HepG2 (cell line): Measurements from ENCODE around the gene FGF9. TPM values are rescaled to one million over a fixed set of nuclear protein-coding genes. Genes with fewer than 3 reads are reported as not detected.

ENCODE experiments used
- ATAC-seq: fragments of 200-7000 bp; cut with Tn5 transposase; 3 replicates; pipeline ENCODE4 v1.9.1; 2020; ENCODE audit warnings: mild to moderate bottlenecking, moderate library complexity
- BruUV-seq: library from RNA; stranded (reverse); fragments of 400-500 nt; replicated peaks from 2 replicates; lab custom pipeline; 2021; lab: Mats Ljungman, UMichigan
- CTCF ChIA-PET: fragments of 300-600 bp; formaldehyde crosslinking; extraction: SDS; loops from one replicate; lab custom pipeline; 2021; ENCODE audit warnings: low total read pairs, inconsistent platforms, low intra/inter-chr PET ratio; lab: Yijun Ruan, JAX
- POLR2A ChIA-PET: fragments of 350-600 bp; sonication (Branson Sonifier 250); formaldehyde crosslinking; loops from one replicate; lab custom pipeline; 2020; ENCODE audit warnings: antibody characterized with exemption, inconsistent platforms; lab: Yijun Ruan, JAX
- DNase-seq: peaks from one replicate; pipeline ENCODE4 v3.0.0-alpha.2; 2015; ENCODE audit warnings: low spot score
- FAIRE-seq: peaks from 3 replicates; lab custom pipeline; 2011; peaks lifted over from hg19 to GRCh38; lab: Jason Lieb, UNC
- H2AFZ ChIP-seq: one replicate; pipeline ENCODE4 v1.6.1; 2011; ENCODE audit warnings: low read length, inconsistent platforms
- H3K27ac ChIP-seq: fragments of 300-600 bp; 3 replicates; pipeline ENCODE4 v1.8.0; 2011; ENCODE audit warnings: mixed run types, mild to moderate bottlenecking, mixed read lengths, low read length, inconsistent platforms; ENCODE audit not compliant: insufficient read depth; ENCODE audit errors: extremely low read length
- H3K27me3 ChIP-seq, 2 experiments: fragments of 200-600 bp in 1 of 2; 2 replicates in 1 of 2; 3 replicates in 1 of 2; pipeline versions ENCODE4 v1.6.0 to v1.8.0; 2011; ENCODE audit warnings: low read length in 2 of 2, mild to moderate bottlenecking in 2 of 2, moderate library complexity in 2 of 2, inconsistent platforms in 1 of 2; ENCODE audit not compliant: insufficient read depth in 2 of 2, control insufficient read depth in 1 of 2
- H3K36me3 ChIP-seq, 2 experiments: fragments of 200-600 bp in 1 of 2; replicated peaks in 1 of 2; 2 replicates in 1 of 2; 3 replicates in 1 of 2; pipeline versions ENCODE4 v1.5.1 to v1.8.0; 2011; ENCODE audit warnings: low read length in 2 of 2, inconsistent platforms in 1 of 2; ENCODE audit not compliant: insufficient read depth in 2 of 2, control insufficient read depth in 1 of 2
- H3K4me1 ChIP-seq: 2 replicates; pipeline ENCODE4 v1.5.1; 2012; ENCODE audit warnings: low read length, inconsistent platforms; ENCODE audit not compliant: insufficient read depth
- H3K4me2 ChIP-seq: 2 replicates; pipeline ENCODE4 v1.6.0; 2011; ENCODE audit warnings: low read depth, low read length, inconsistent platforms
- H3K4me3 ChIP-seq, 3 experiments: fragments of 200-600 bp in 1 of 3; sonication (generic), shearing (Covaris generic) in 1 of 3; replicated peaks in 1 of 3; 2 replicates each; pipeline ENCODE4 v1.5.1; 2011 to 2016; ENCODE audit warnings: low read length in 3 of 3, inconsistent platforms in 2 of 3, low read depth in 2 of 3, mild to moderate bottlenecking in 2 of 3, control low read depth in 1 of 3, mixed read lengths in 1 of 3; ENCODE audit not compliant: insufficient read depth in 1 of 3
- H3K79me2 ChIP-seq: one replicate; pipeline ENCODE4 v1.6.1; 2011; ENCODE audit warnings: low read length, inconsistent platforms; ENCODE audit not compliant: insufficient read depth
- H3K9ac ChIP-seq: 2 replicates; pipeline ENCODE4 v1.6.0; 2011; ENCODE audit warnings: mild to moderate bottlenecking, low read depth, low read length, inconsistent platforms; ENCODE audit not compliant: insufficient read depth
- H3K9me3 ChIP-seq: 2 replicates; pipeline ENCODE4 v1.5.1; 2012; ENCODE audit warnings: mild to moderate bottlenecking, low read length
- H4K20me1 ChIP-seq: 2 replicates; pipeline ENCODE4 v1.6.0; 2011; ENCODE audit warnings: inconsistent platforms, mild to moderate bottlenecking, low read length, moderate library complexity; ENCODE audit not compliant: insufficient read depth
- CC2D1A ChIP-seq: sonication (generic); formaldehyde crosslinking; IDR thresholded peaks from 2 replicates; pipeline ENCODE4 v1.8.1; 2023; ENCODE audit warnings: mild to moderate bottlenecking, missing genetic modification reagents
- CEBPB ChIP-seq: IDR thresholded peaks from 2 replicates; pipeline ENCODE4 v1.6.1; 2011; ENCODE audit warnings: low read depth, low read length, improper control_type of control experiment, borderline replicate concordance
- MXI1 ChIP-seq: IDR thresholded peaks from 3 replicates; pipeline ENCODE4 v1.6.1; 2012; ENCODE audit warnings: low read depth, low read length, inconsistent platforms, borderline replicate concordance
- SRY ChIP-seq: sonication (generic); formaldehyde crosslinking; IDR thresholded peaks from 2 replicates; pipeline ENCODE4 v1.8.0; 2022; ENCODE audit warnings: mild to moderate bottlenecking, missing genetic modification reagents
- TCF12 ChIP-seq, 2 experiments: fragments of 450-650 bp in 1 of 2; sonication (generic) in 1 of 2; formaldehyde crosslinking in 1 of 2; IDR thresholded peaks; 2 replicates each; pipeline versions ENCODE4 v1.6.1 to v1.8.0; 2017 to 2022; ENCODE audit warnings: antibody characterized with exemption in 1 of 2, mild to moderate bottlenecking in 1 of 2, missing genetic modification reagents in 1 of 2, moderate library complexity in 1 of 2
- TOE1 ChIP-seq: sonication (generic); formaldehyde crosslinking; IDR thresholded peaks from 2 replicates; pipeline ENCODE4 v1.4.0; 2020; ENCODE audit warnings: mild to moderate bottlenecking, missing genetic modification reagents
- UBTF ChIP-seq: sonication (generic); formaldehyde crosslinking; IDR thresholded peaks from 2 replicates; pipeline ENCODE4 v1.4.0; 2020; ENCODE audit warnings: mild to moderate bottlenecking, missing genetic modification reagents
- ZMYM4 ChIP-seq: sonication (generic); formaldehyde crosslinking; IDR thresholded peaks from 2 replicates; pipeline ENCODE4 v1.8.1; 2023; ENCODE audit warnings: mild to moderate bottlenecking, missing genetic modification reagents
- ZNF17 ChIP-seq: sonication (generic); formaldehyde crosslinking; IDR thresholded peaks from 2 replicates; pipeline ENCODE4 v1.5.0; 2020; ENCODE audit warnings: mild to moderate bottlenecking, missing genetic modification reagents
- ZNF530 ChIP-seq: sonication (generic); formaldehyde crosslinking; IDR thresholded peaks from 2 replicates; pipeline ENCODE4 v1.5.0; 2020; ENCODE audit warnings: low read depth, mild to moderate bottlenecking, missing genetic modification reagents
- ZNF616 ChIP-seq: sonication (generic); formaldehyde crosslinking; IDR thresholded peaks from 2 replicates; pipeline ENCODE4 v1.5.0; 2020; ENCODE audit warnings: low read depth, mild to moderate bottlenecking, missing genetic modification reagents
- WGBS: methylation state at CpG from one replicate; pipeline ENCODE4 v1.1.6; 2017; ENCODE audit warnings: low lambda C conversion rate; 5-methylcytosine and 5-hydroxymethylcytosine counted together
- in situ Hi-C: cut with HindIII; loops from 2 replicates; pipeline ENCODE4 v1.10.0; 2017; ENCODE audit warnings: low pct_unique_long_range_greater_than_20kb; ENCODE audit not compliant: extremely low pct_ligation_motif_present
- intact Hi-C: fragments of 100-400 bp; cut with micrococcal nuclease; formaldehyde crosslinking; loops from one replicate; pipeline ENCODE4 v1.10.0; 2022; ENCODE audit not compliant: unreplicated experiment
- polyA plus RNA-seq, 8 experiments: library from polyadenylated mRNA; depleted of rRNA in 3 of 8; stranded (reverse) in 7 of 8; unstranded in 1 of 8; fragments of >200 nt; fragmentation: Illumina TruSeq in 4 of 8; extraction: Trizol in 4 of 8; gene quantifications; 2 replicates each; pipeline versions ENCODE4 v1.2.1 to v1.2.3, GENCODE V29; 2011 to 2016; ENCODE audit warnings: low read depth in 4 of 8, missing spikeins in 1 of 8, mixed read lengths in 1 of 8; ENCODE audit not compliant: insufficient read depth in 1 of 8
- total RNA-seq, 5 experiments: library from RNA; depleted of rRNA; stranded (reverse); fragments of >200 nt; fragmentation: Illumina TruSeq; extraction: Trizol; gene quantifications; 2 replicates each; pipeline ENCODE4 v1.2.3, GENCODE V29; 2016; ENCODE audit warnings: low read depth in 1 of 5
- TF ChIP-seq, protein P1 (sequence below): sonication (generic); formaldehyde crosslinking; IDR thresholded peaks from 2 replicates; pipeline ENCODE4 v1.5.1; 2020; ENCODE audit warnings: missing genetic modification reagents, mild to moderate bottlenecking, borderline replicate concordance

FGF9 gene
- total and polyA plus RNA-seq, 2 of the 13 experiments (the other 11 are each of a cell fraction or from before 2014, with no cell fraction given), result not detected

DNA sequence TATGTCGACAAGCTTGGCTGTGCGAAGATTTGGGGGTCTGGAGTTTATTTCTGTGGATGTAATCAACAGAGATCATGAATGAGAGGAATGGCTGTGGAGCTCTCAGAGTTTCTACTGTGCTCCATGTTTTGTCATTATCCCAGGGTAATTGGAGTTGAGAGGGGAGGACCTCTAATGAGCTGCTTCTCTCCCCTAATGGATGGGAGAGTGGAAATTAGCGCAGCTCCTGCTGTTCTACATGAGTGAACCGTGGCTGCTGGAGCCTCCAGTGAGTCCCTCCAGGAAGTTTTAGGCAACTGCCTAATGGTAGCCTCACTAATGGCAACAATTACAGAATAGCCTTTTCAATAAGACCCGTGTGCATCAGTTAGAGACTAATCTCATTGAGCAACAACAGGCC, 31.3 kb upstream of the FGF9 start:
- no TSS peak for BruUV-seq
- H3K4me3 ChIP-seq, result no peak overlapping the region
- H3K9me3 ChIP-seq, result no peaks in the 10 kb centered on the region
- TF ChIP-seq TCF12 (IDR thresholded peaks at IDR 0.05), result no peak
- no peak for TF ChIP-seq TCF12 (CRISPR knock-in tag; IDR thresholded peaks at IDR 0.05)
- TF ChIP-seq, protein P1, sequence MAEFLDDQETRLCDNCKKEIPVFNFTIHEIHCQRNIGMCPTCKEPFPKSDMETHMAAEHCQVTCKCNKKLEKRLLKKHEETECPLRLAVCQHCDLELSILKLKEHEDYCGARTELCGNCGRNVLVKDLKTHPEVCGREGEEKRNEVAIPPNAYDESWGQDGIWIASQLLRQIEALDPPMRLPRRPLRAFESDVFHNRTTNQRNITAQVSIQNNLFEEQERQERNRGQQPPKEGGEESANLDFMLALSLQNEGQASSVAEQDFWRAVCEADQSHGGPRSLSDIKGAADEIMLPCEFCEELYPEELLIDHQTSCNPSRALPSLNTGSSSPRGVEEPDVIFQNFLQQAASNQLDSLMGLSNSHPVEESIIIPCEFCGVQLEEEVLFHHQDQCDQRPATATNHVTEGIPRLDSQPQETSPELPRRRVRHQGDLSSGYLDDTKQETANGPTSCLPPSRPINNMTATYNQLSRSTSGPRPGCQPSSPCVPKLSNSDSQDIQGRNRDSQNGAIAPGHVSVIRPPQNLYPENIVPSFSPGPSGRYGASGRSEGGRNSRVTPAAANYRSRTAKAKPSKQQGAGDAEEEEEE (CRISPR knock-in tag), result no peak
- no peak for TF ChIP-seq ZNF530
- no peak for TF ChIP-seq TOE1 (CRISPR knock-in tag)
- no peak for TF ChIP-seq MXI1
- no peak for TF ChIP-seq ZMYM4
- no peak for TF ChIP-seq ZNF17 (CRISPR knock-in tag)
- no peak overlapping the region for H3K4me2 ChIP-seq
- no peak for FAIRE-seq
- ChIA-PET POLR2A (no interaction called here), CTCF (interaction anchor here (1.2 kb wide), 1 partner anchor 14 kb away, joined by 3 read pairs; no protein-coding TSS in a partner anchor)
- in situ Hi-C loops (loop anchor here (25.0 kb wide), 1 partner anchor 648 kb away; no protein-coding TSS in a partner anchor), intact Hi-C loops (loop anchor here (2.0 to 5.0 kb wide), 2 partner anchors 33 to 1157 kb away; partner anchors contain the start of gene FGF9)
- no peaks in the 10 kb centered on the region for H4K20me1 ChIP-seq
- no peak overlapping the region for H3K27ac ChIP-seq
- ATAC-seq, result no peak
- 52% methylated on average over 3 of the region's 5 CpGs for WGBS
- no peak overlapping the region for H3K9ac ChIP-seq
- no peak overlapping the region for H2AFZ ChIP-seq
- no peaks in the 10 kb centered on the region for H3K36me3 ChIP-seq
- DNase-seq, result no peak
- peaks cover 21% of the 10 kb centered on the region for H3K4me1 ChIP-seq
- H3K79me2 ChIP-seq, result no peaks in the 10 kb centered on the region
- H3K27me3 ChIP-seq, result no peaks in the 10 kb centered on the region

DNA sequence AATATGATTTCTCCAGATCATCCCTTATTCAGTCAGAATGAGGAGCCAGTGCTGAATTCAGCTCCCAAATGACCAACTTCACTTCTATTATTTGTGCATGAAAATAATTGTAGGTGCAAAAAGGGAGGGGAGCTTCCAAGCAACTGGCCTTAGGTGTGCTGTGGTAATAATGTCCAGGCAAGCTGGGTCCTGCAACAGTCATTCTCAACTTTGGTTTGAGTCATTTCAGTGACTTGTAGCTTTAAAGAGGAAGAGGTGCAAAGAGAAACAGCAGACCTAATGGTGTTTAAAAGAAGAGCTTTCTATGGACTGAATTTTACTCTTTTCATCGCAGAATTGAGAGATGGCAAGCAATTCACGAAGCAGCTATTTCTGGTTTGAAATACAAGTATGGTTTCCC, 29.2 kb upstream of the FGF9 start:
- no peaks in the 10 kb centered on the region for H4K20me1 ChIP-seq
- no peak for FAIRE-seq
- no TSS peak for BruUV-seq
- in situ Hi-C loops, result loop anchor here (25.0 kb wide), 1 partner anchor 646 kb away; no protein-coding TSS in a partner anchor
- no peaks in the 10 kb centered on the region for H3K36me3 ChIP-seq
- no peak overlapping the region for H2AFZ ChIP-seq
- no peak overlapping the region for H3K27ac ChIP-seq
- ATAC-seq, result no peak
- no peak overlapping the region for H3K4me2 ChIP-seq
- ChIA-PET CTCF (no interaction called here), POLR2A (no interaction called here)
- no peaks in the 10 kb centered on the region for H3K27me3 ChIP-seq
- peaks cover 16% of the 10 kb centered on the region for H3K4me1 ChIP-seq
- intact Hi-C loops, result no loop called here
- H3K4me3 ChIP-seq, result no peak overlapping the region
- DNase-seq, result no peak
- H3K9ac ChIP-seq, result no peak overlapping the region
- 35% methylated on average over 2 of the region's 2 CpGs for WGBS
- TF ChIP-seq CC2D1A (CRISPR knock-in tag), result no peak
- TF ChIP-seq CEBPB, result no peak
- TF ChIP-seq ZNF616 (CRISPR knock-in tag), result no peak
- TF ChIP-seq UBTF (CRISPR knock-in tag), result no peak
- TF ChIP-seq SRY (CRISPR knock-in tag), result no peak
- H3K9me3 ChIP-seq, result no peaks in the 10 kb centered on the region
- no peaks in the 10 kb centered on the region for H3K79me2 ChIP-seq
